HTR-8/SVneo (cell line): Measurements from ENCODE around the gene OR5H14.
"Not testable (repeated sequence)": the region's sequence is repeated elsewhere in the genome, so short reads cannot be mapped to it uniquely, and the experiment has no call there.

ENCODE experiments used
- DNase-seq: peaks from one replicate; pipeline ENCODE4 v3.0.0; 2011; ENCODE audit warnings: low spot score, mixed read lengths; ENCODE audit not compliant: insufficient read length
- FAIRE-seq: peaks from 2 replicates; lab custom pipeline; 2011; peaks lifted over from hg19 to GRCh38; lab: Jason Lieb, UNC

Gene OR5H14

DNA sequence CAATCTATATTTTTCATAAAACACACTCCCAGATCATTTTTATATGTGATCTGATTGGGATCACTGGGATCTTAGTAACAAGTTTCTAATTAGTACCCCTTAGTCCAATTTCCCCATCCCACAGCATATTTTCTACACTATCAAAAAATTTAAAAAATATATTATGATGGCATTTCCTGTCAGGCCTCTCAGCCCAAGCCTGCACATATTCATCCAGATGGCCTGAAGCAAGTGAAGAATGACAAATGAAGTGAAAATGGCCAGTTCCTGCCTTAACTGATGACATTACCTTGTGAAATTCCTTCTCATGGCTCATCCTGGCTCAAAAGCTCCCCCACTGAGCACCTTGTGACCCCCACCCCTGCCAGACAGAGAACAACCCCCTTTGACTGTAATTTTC is 43.6 kb downstream of the OR5H14 start:
- DNase-seq, FAIRE-seq: not testable (repeated sequence)

GRCh38 chr3:98196293-98196692 is 49.0 kb downstream of the OR5H14 start:
- DNase-seq, FAIRE-seq: not testable (repeated sequence)

GRCh38 chr3:98199020-98199419 is 51.7 kb downstream of the OR5H14 start:
- no peak for FAIRE-seq
- no peak for DNase-seq
